GM23338 (cell line): ENCODE results near the gene AGAP1. TPM values are rescaled to one million over a fixed set of nuclear protein-coding genes. Genes with fewer than 3 reads are reported as not detected.

Experiments
- ATAC-seq: fragments of 200-7000 bp; cut with Tn5 transposase; 3 replicates; pipeline ENCODE4 v1.9.1; 2020
- DNase-seq: peaks from one replicate; pipeline ENCODE4 v3.0.0-alpha.2; 2015; ENCODE audit warnings: low spot score
- H2AFZ ChIP-seq: fragments of 200-600 bp; sonication (generic); 2 replicates; pipeline ENCODE4 v1.8.0; 2016; ENCODE audit warnings: antibody characterized with exemption, mild to moderate bottlenecking, moderate library complexity
- H3F3A ChIP-seq: fragments of 200-600 bp; sonication (generic); replicated peaks from 2 replicates; pipeline ENCODE4 v1.8.0; 2017; ENCODE audit warnings: antibody characterized with exemption, mixed run types, low read depth
- H3K27ac ChIP-seq: fragments of 200-600 bp; sonication (generic); 2 replicates; pipeline ENCODE4 v1.6.1; 2016; ENCODE audit warnings: low read depth
- H3K27me3 ChIP-seq: fragments of 200-600 bp; sonication (generic); 2 replicates; pipeline ENCODE4 v1.8.0; 2016; ENCODE audit warnings: mild to moderate bottlenecking, mixed run types, moderate library complexity; ENCODE audit not compliant: insufficient read depth
- H3K36me3 ChIP-seq: fragments of 200-600 bp; sonication (generic); 2 replicates; pipeline ENCODE4 v1.8.0; 2016; ENCODE audit warnings: mild to moderate bottlenecking; ENCODE audit not compliant: insufficient read depth
- H3K4me1 ChIP-seq: fragments of 200-600 bp; sonication (generic); 2 replicates; pipeline ENCODE4 v1.8.0; 2016; ENCODE audit warnings: mild to moderate bottlenecking, moderate library complexity; ENCODE audit not compliant: insufficient read depth
- H3K4me2 ChIP-seq: fragments of 200-600 bp; sonication (generic); 2 replicates; pipeline ENCODE4 v1.7.1; 2017; ENCODE audit warnings: mixed run types
- H3K4me3 ChIP-seq: fragments of 200-600 bp; sonication (generic); 2 replicates; pipeline ENCODE4 v1.6.1; 2016; ENCODE audit warnings: mixed run types
- H3K79me2 ChIP-seq: fragments of 200-600 bp; sonication (generic); replicated peaks from 2 replicates; pipeline ENCODE4 v1.8.0; 2017; ENCODE audit warnings: mild to moderate bottlenecking; ENCODE audit not compliant: insufficient read depth
- H3K9me2 ChIP-seq: fragments of 200-600 bp; sonication (generic); 2 replicates; pipeline ENCODE4 v1.8.0; 2017; ENCODE audit not compliant: insufficient read depth
- H4K20me1 ChIP-seq: fragments of 200-600 bp; sonication (generic); replicated peaks from 2 replicates; pipeline ENCODE4 v1.8.0; 2017; ENCODE audit warnings: mild to moderate bottlenecking; ENCODE audit not compliant: insufficient read depth
- H3K27ac Mint-ChIP-seq: 2 replicates; pipeline ENCODE4 v1.8.0; 2020; ENCODE audit warnings: inconsistent platforms, mild to moderate bottlenecking, moderate library complexity, mixed read lengths
- H3K27me3 Mint-ChIP-seq: 3 replicates; pipeline ENCODE4 v1.8.0; 2022; ENCODE audit warnings: low read depth, mild to moderate bottlenecking, moderate library complexity, mixed read lengths, inconsistent platforms; ENCODE audit not compliant: insufficient read depth, poor library complexity
- H3K36me3 Mint-ChIP-seq: 3 replicates; pipeline ENCODE4 v1.8.0; 2021; ENCODE audit warnings: low read depth, mild to moderate bottlenecking, inconsistent platforms, moderate library complexity, mixed read lengths
- H3K4me1 Mint-ChIP-seq: 3 replicates; pipeline ENCODE4 v1.8.0; 2020; ENCODE audit warnings: mild to moderate bottlenecking, inconsistent platforms, mixed read lengths
- H3K4me3 Mint-ChIP-seq: 3 replicates; pipeline ENCODE4 v1.8.0; 2021; ENCODE audit warnings: moderate library complexity, mild to moderate bottlenecking, inconsistent platforms, mixed read lengths
- H3K9me3 Mint-ChIP-seq: 3 replicates; pipeline ENCODE4 v1.8.0; 2020; ENCODE audit warnings: moderate library complexity, mild to moderate bottlenecking, inconsistent platforms, mixed read lengths
- JUNB ChIP-seq: IDR thresholded peaks from one replicate; pipeline ENCODE4 v1.6.1; 2016; ENCODE audit warnings: antibody characterized with exemption; ENCODE audit not compliant: unreplicated experiment
- NANOG ChIP-seq: IDR thresholded peaks from 2 replicates; pipeline ENCODE4 v1.6.1; 2016; ENCODE audit warnings: antibody characterized with exemption, borderline replicate concordance
- STAT1 ChIP-seq: IDR thresholded peaks from one replicate; pipeline ENCODE4 v1.6.1; 2016; ENCODE audit warnings: antibody characterized with exemption; ENCODE audit not compliant: unreplicated experiment
- ZNF114 ChIP-seq: fragments of 250-450 bp; sonication (Bioruptor Pico); IDR thresholded peaks from 2 replicates; pipeline ENCODE4 v1.5.0; 2020; ENCODE audit warnings: mild to moderate bottlenecking, moderate library complexity
- ZNF462 ChIP-seq: fragments of 250-450 bp; sonication (Bioruptor Pico); IDR thresholded peaks from 2 replicates; pipeline ENCODE4 v1.5.0; 2020; ENCODE audit warnings: mild to moderate bottlenecking, moderate library complexity
- polyA plus RNA-seq: library from polyadenylated mRNA; unstranded; fragments of >200 nt; fragmentation: Nextera tagmentation; extraction: Ambion mirVana; gene quantifications from 2 replicates; pipeline ENCODE4 v1.2.1, GENCODE V29; 2016
- total RNA-seq: library from RNA; depleted of rRNA; stranded (reverse); fragments of >200 nt; shearing (Covaris generic); gene quantifications from 2 replicates; pipeline ENCODE4 v1.2.3, GENCODE V29; 2014

AGAP1 gene
- total and polyA plus RNA-seq, 2 experiments from 2014 or later = 13.3 to 27.9 TPM

- no peak for TF ChIP-seq ZNF462
- no peak for TF ChIP-seq STAT1
Observed at GRCh38 chr2:235855011-235855410, 361.2 kb downstream of the AGAP1 start (continued).

- peaks cover 50% of the 10 kb centered on the region for H3K4me1 Mint-ChIP-seq
- Histone ChIP-seq H3F3A (no peaks in the 10 kb centered on the region), H3K4me2 (no peak overlapping the region), H3K79me2 (no peaks in the 10 kb centered on the region), H3K27ac (no peak overlapping the region), H3K36me3 (no peaks in the 10 kb centered on the region), H3K9me2 (no peaks in the 10 kb centered on the region), H3K4me3 (no peak overlapping the region), H3K27me3 (no peaks in the 10 kb centered on the region), H4K20me1 (no peaks in the 10 kb centered on the region), H2AFZ (no peak overlapping the region), H3K4me1 (peaks cover 22% of the 10 kb centered on the region)
- DNase-seq (no peak), ATAC-seq (no peak)
- no peaks in the 10 kb centered on the region for H3K36me3 Mint-ChIP-seq
- H3K27me3 Mint-ChIP-seq = peaks cover 7% of the 10 kb centered on the region
- H3K9me3 Mint-ChIP-seq = no peaks in the 10 kb centered on the region
- H3K27ac Mint-ChIP-seq = no peak overlapping the region
- H3K4me3 Mint-ChIP-seq = no peak overlapping the region
- TF ChIP-seq ZNF462 (no peak), ZNF114 (no peak), JUNB (no peak), NANOG (no peak)
Observed at GRCh38 chr2:235856151-235856854, 362.5 kb downstream of the AGAP1 start.
